ENCODE results near the gene ZNF511. TPM values are rescaled to one million over a fixed set of nuclear protein-coding genes. Genes with fewer than 3 reads are reported as not detected.

The ZNF511 gene
- total and polyA plus RNA-seq, 2 donors: 20.6 to 39.1 TPM

DNA sequence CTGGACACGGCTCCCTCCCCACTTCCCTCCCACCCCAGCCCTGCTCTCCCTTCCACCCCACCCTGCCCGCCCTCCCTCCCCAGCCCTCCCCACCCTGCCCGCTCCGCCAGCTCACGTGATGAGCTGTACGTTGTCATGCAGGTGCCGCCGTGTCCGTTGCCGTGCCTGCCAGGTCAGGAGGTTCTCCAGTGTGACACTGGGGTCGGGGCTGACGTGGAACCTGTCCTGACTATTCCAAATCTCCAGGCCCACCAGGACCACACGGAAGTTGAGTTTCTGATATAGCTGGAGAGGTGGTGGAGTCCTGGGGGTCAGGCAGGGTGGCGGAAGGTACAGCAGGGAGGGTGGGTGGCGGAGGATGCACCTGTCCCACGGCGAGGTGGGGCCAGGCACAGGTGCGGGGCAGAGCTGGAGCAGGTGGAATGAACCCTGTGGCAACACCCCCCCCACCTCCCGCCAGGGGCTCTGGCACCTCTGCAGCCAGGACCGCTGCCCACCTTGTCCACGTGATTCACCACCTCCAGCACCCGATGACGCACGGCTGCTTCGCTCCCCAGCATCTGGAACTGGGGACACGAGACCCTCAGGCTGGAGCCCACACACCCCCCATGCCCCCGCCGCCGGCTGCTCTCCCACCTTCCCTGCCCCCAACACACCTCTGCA is 36.3 kb upstream of the ZNF511 start:
- Histone ChIP-seq H3K36me3 (ENCODE audit: control insufficient read depth in 2 of 2, insufficient read depth in 2 of 2, low read length in 1 of 2) (no peaks in the 10 kb centered on the region), H3K4me1 (ENCODE audit: control insufficient read depth in 2 of 2, insufficient read depth in 2 of 2, low read length in 2 of 2) (peaks cover 16 to 22% of the 10 kb centered on the region in 2 donors), H3K4me3 (ENCODE audit: low read length in 2 of 2) (no peak overlapping the region), H3K27me3 (ENCODE audit: control insufficient read depth in 2 of 2, insufficient read depth in 1 of 2, low read length in 1 of 2) (peaks cover 22 to 32% of the 10 kb centered on the region in 2 donors), H3K27ac (ENCODE audit: low read depth in 1 of 2, low read length in 1 of 2) (no peak overlapping the region), H3K9me3 (ENCODE audit: control insufficient read depth in 2 of 2, insufficient read depth in 1 of 2, low read length in 1 of 2) (peaks cover 0 to 2% of the 10 kb centered on the region in 2 donors)
- no peak for DNase-seq (ENCODE audit: low read depth in 6 of 9, low spot score in 9 of 9)
- WGBS: 93% methylated on average over 29 of the region's 29 CpGs

DNA sequence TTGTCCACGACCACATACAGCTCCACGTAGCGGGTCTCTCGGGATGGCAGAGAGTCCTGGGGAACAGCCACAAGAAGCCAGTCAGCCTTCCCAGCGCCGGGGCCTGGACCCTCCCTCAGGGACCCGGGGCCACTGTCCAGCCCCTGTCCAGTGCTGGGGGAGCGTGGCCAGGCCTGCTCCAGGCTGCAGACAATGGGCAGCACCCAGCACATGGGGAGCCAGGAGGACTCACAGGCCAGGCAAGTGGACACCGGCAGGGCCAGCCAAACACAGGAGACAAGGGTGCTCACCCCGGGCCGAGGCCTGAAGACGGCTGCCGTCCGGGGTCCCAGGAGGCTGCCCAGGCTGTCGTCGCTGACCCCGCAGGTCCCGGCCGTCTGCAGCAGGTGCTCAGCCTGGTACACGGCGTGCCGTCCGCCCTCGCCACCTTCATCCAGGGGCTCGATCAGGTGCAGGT is 35.7 kb upstream of the ZNF511 start:
- Histone ChIP-seq H3K4me3 (ENCODE audit: low read length in 2 of 2) (no peak overlapping the region), H3K27me3 (ENCODE audit: control insufficient read depth in 2 of 2, insufficient read depth in 1 of 2, low read length in 1 of 2) (peaks cover 24 to 37% of the 10 kb centered on the region in 2 donors), H3K9me3 (ENCODE audit: control insufficient read depth in 2 of 2, insufficient read depth in 1 of 2, low read length in 1 of 2) (peaks cover 0 to 2% of the 10 kb centered on the region in 2 donors), H3K36me3 (ENCODE audit: control insufficient read depth in 2 of 2, insufficient read depth in 2 of 2, low read length in 1 of 2) (no peaks in the 10 kb centered on the region), H3K4me1 (ENCODE audit: control insufficient read depth in 2 of 2, insufficient read depth in 2 of 2, low read length in 2 of 2) (peaks cover 16 to 26% of the 10 kb centered on the region in 2 donors), H3K27ac (ENCODE audit: low read depth in 1 of 2, low read length in 1 of 2) (no peak overlapping the region)
- DNase-seq (ENCODE audit: low read depth in 6 of 9, low spot score in 9 of 9): no peak
- 98% methylated on average over 25 of the region's 25 CpGs for WGBS

DNA sequence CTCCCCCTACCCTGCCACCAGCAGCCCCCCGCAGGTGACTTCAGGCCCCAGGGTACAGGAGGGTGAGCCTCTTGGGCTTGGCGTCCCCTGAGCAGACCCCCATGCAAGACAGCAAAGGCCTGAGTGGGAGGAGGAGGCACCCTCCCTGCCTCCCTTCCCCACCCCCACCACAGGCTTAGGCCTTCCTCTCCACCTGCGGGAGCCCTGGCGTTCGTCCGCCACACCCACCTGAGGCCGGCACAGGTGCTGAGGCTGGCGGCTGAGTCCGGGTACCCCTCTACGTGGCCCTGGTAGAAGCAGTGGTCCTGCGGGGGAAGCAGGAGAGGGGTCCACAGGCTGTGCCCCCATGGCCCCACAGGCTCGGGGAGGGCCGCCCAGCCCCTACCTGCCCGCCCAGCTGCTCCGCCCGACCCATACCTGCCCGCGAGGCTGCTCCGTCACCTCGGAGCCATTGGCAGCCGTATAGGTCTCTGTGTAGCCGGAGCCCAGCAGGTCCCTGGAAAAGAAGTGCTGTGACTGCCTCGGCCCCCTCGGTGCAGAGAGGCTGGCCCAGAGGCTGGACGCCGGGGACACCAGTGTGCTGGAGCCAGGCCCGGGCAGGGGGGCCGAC is 35.1 kb upstream of the ZNF511 start:
- Histone ChIP-seq H3K27ac (ENCODE audit: low read depth in 1 of 2, low read length in 1 of 2) (no peak overlapping the region), H3K4me1 (ENCODE audit: control insufficient read depth in 2 of 2, insufficient read depth in 2 of 2, low read length in 2 of 2) (peaks cover 16 to 32% of the 10 kb centered on the region in 2 donors), H3K27me3 (ENCODE audit: control insufficient read depth in 2 of 2, insufficient read depth in 1 of 2, low read length in 1 of 2) (peaks cover 24 to 37% of the 10 kb centered on the region in 2 donors), H3K4me3 (ENCODE audit: low read length in 2 of 2) (no peak overlapping the region), H3K9me3 (ENCODE audit: control insufficient read depth in 2 of 2, insufficient read depth in 1 of 2, low read length in 1 of 2) (peaks cover 0 to 2% of the 10 kb centered on the region in 2 donors), H3K36me3 (ENCODE audit: control insufficient read depth in 2 of 2, insufficient read depth in 2 of 2, low read length in 1 of 2) (no peaks in the 10 kb centered on the region)
- DNase-seq (ENCODE audit: low read depth in 6 of 9, low spot score in 9 of 9): no peak
- WGBS: 96% methylated on average over 28 of the region's 28 CpGs

DNA sequence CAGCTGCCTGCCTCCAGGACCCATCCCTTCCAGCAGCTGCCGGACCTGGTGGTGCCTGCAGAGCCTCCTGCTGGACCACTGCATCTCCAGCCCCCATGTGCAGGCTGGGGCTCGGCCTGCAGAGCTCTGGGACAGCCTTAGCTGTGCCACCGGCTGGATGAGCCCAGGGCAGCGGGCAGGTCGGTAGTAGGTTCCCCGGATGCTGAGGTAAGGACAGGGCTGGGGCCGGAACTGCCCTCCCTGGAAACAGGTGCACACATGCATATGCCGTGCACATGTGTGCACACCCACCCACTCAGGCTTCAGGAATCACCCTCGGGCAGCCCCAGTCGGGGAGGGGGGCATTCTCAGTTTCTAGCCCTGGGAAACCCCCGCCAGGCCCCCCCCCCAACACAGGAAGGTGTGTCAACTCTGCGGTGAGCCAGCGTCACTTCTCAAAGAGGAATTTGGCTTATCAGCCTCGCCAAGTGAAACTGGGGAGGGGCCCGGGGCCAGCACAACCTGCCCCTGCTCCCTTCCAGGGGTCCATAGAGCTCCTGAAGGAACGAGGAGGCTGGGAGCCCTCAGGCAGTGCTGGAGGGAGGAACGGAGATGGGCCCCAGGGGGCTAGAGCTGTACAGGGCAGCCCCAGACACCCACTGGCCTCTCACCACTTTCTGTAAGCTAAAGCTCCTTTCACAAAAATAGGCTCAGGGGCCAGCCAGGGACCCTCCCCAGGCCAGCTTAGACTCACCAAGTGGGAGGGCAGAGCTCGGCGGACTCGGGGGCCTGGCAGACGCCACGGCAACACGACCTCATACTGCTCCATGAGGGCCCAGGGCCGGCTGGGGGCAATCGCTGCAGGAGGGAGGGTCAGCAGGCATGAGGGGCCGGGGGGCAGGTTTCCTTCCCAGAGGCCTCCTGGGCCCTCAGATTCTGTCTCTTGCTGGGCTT is 33.7 kb upstream of the ZNF511 start:
- H3K4me3 ChIP-seq (ENCODE audit: low read length in 2 of 2): peak overlapping the region; percentile 35 to 42
- H3K4me1 ChIP-seq (ENCODE audit: control insufficient read depth in 2 of 2, insufficient read depth in 2 of 2, low read length in 2 of 2): peaks cover 16 to 38% of the 10 kb centered on the region in 2 donors
- peak overlapping the region; percentile 11 to 38 for H3K27ac ChIP-seq (ENCODE audit: low read depth in 1 of 2, low read length in 1 of 2)
- DNase-seq (ENCODE audit: low read depth in 6 of 9, low spot score in 9 of 9): peak in 2 of 9 donors; percentile 31 to 72
- peaks cover 24 to 37% of the 10 kb centered on the region in 2 donors for H3K27me3 ChIP-seq (ENCODE audit: control insufficient read depth in 2 of 2, insufficient read depth in 1 of 2, low read length in 1 of 2)
- WGBS: 5% methylated on average over 26 of the region's 26 CpGs
- H3K9me3 ChIP-seq (ENCODE audit: control insufficient read depth in 2 of 2, insufficient read depth in 1 of 2, low read length in 1 of 2): peaks cover 0 to 2% of the 10 kb centered on the region in 2 donors
- H3K36me3 ChIP-seq (ENCODE audit: control insufficient read depth in 2 of 2, insufficient read depth in 2 of 2, low read length in 1 of 2): peaks cover 7 to 10% of the 10 kb centered on the region in 2 donors

DNA sequence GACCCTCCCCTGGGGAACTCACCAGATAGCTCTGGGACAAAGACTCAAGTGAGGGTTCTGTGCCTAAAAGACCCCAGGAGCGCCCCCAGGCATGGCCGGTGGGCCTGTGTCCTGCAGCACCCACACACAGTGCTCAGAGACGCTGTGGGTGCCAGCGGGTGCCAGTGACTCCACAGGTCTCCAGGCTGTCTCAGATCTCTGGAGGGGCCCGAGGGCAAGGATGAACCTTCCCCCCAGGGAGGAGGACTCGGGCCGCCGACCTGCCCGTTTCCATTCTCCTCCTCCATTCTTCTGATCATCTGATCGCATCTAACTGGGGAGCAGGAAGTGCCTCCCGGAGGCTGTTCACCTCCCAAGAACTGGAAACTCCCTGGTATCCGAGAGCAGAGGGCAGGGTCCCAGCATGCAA is 33.0 kb upstream of the ZNF511 start:
- peak in 1 of 9 donors; percentile 30 for DNase-seq (ENCODE audit: low read depth in 6 of 9, low spot score in 9 of 9)
- Histone ChIP-seq H3K4me1 (ENCODE audit: control insufficient read depth in 2 of 2, insufficient read depth in 2 of 2, low read length in 2 of 2) (peaks cover 16 to 41% of the 10 kb centered on the region in 2 donors), H3K36me3 (ENCODE audit: control insufficient read depth in 2 of 2, insufficient read depth in 2 of 2, low read length in 1 of 2) (peaks cover 9 to 17% of the 10 kb centered on the region in 2 donors), H3K9me3 (ENCODE audit: control insufficient read depth in 2 of 2, insufficient read depth in 1 of 2, low read length in 1 of 2) (peaks cover 0 to 2% of the 10 kb centered on the region in 2 donors), H3K27me3 (ENCODE audit: control insufficient read depth in 2 of 2, insufficient read depth in 1 of 2, low read length in 1 of 2) (peaks cover 24 to 37% of the 10 kb centered on the region in 2 donors), H3K27ac (ENCODE audit: low read depth in 1 of 2, low read length in 1 of 2) (peak overlapping the region in 1 of 2 donors; percentile 11), H3K4me3 (ENCODE audit: low read length in 2 of 2) (peak overlapping the region; percentile 35 to 42)
- 9% methylated on average over 12 of the region's 12 CpGs for WGBS

DNA sequence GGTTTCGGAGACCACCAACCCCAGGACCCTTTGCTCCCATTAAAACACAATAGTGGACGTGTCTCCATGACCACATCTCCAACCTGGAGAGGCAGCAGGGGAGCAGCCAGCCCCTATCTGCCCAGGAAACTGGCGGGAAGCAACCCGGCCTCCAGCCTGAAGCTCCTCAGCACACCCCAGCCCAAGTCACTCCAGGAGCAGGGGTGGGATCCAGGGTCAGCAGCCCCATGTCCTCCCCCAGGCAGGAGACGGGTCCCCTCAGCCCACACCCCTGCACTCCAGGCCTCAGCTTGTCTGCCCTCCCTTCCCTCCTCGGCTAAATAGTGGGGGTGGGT is 32.6 kb upstream of the ZNF511 start:
- WGBS: 10% methylated on average over 6 of the region's 6 CpGs

DNA sequence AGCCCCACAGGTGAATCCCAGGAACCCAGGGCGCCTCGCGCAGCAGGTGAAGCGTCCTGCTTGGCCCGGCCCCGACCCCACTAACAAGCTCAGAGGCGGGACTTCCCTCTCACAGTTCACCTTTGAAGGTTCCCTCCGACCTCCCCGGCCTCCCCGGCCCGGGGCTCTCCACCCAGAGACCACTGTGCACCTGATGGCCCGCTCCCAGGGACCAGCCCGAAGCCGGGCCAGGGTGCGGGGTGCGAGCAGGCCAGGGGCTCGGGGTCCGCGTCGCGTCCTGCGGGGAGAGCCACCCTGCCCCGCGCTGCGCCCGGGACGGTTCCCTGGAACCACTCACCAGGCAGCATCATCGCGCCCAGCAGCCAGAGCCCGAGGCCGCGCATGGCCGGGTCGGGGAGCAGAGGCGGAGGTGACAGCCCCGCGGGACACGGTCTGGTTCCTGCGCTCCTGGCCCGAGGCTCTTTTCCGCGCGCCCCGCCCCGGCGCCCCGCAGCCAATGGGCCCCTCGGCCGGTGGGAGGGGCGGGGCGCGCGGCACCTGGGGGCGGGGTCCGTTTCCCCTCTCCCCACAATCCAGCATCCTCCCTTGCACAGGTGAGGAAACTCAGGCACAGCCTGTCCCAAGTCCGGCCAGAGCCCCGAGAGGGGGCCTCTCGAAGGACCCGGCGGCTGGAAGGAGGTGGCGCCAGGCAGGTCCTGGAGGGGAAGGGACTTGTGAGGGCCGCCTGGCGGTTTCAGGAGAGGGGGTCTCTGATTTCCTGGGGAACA is 32.1 kb upstream of the ZNF511 start, which contains the start of gene ADAM8:
TSS of gene ADAM8 (minus strand) at position 434 of the 767 bp plus-strand sequence. CDS start at position 383, 51 bp downstream.
- Histone ChIP-seq H3K27me3 (ENCODE audit: control insufficient read depth in 2 of 2, insufficient read depth in 1 of 2, low read length in 1 of 2) (peaks cover 24 to 37% of the 10 kb centered on the region in 2 donors), H3K36me3 (ENCODE audit: control insufficient read depth in 2 of 2, insufficient read depth in 2 of 2, low read length in 1 of 2) (peaks cover 14 to 26% of the 10 kb centered on the region in 2 donors), H3K4me1 (ENCODE audit: control insufficient read depth in 2 of 2, insufficient read depth in 2 of 2, low read length in 2 of 2) (peaks cover 16 to 41% of the 10 kb centered on the region in 2 donors), H3K4me3 (ENCODE audit: low read length in 2 of 2) (peak within 1 kb of the TSS; percentile 35 to 42), H3K9me3 (ENCODE audit: control insufficient read depth in 2 of 2, insufficient read depth in 1 of 2, low read length in 1 of 2) (peaks cover 0 to 2% of the 10 kb centered on the region in 2 donors), H3K27ac (ENCODE audit: low read depth in 1 of 2, low read length in 1 of 2) (no peak within 1 kb of the TSS)
- 11% methylated on average over 63 of the region's 63 CpGs for WGBS
- peak in 2 of 9 donors; percentile 16 to 45 for DNase-seq (ENCODE audit: low read depth in 6 of 9, low spot score in 9 of 9)

More for the DNA sequence above, 32.6 kb upstream of the ZNF511 start:
- Histone ChIP-seq H3K27me3 (ENCODE audit: control insufficient read depth in 2 of 2, insufficient read depth in 1 of 2, low read length in 1 of 2) (peaks cover 24 to 37% of the 10 kb centered on the region in 2 donors), H3K36me3 (ENCODE audit: control insufficient read depth in 2 of 2, insufficient read depth in 2 of 2, low read length in 1 of 2) (peaks cover 9 to 21% of the 10 kb centered on the region in 2 donors), H3K4me1 (ENCODE audit: control insufficient read depth in 2 of 2, insufficient read depth in 2 of 2, low read length in 2 of 2) (peaks cover 16 to 41% of the 10 kb centered on the region in 2 donors), H3K4me3 (ENCODE audit: low read length in 2 of 2) (peak overlapping the region; percentile 35 to 42), H3K9me3 (ENCODE audit: control insufficient read depth in 2 of 2, insufficient read depth in 1 of 2, low read length in 1 of 2) (peaks cover 0 to 2% of the 10 kb centered on the region in 2 donors), H3K27ac (ENCODE audit: low read depth in 1 of 2, low read length in 1 of 2) (no peak overlapping the region)
- no peak for DNase-seq (ENCODE audit: low read depth in 6 of 9, low spot score in 9 of 9)

DNA sequence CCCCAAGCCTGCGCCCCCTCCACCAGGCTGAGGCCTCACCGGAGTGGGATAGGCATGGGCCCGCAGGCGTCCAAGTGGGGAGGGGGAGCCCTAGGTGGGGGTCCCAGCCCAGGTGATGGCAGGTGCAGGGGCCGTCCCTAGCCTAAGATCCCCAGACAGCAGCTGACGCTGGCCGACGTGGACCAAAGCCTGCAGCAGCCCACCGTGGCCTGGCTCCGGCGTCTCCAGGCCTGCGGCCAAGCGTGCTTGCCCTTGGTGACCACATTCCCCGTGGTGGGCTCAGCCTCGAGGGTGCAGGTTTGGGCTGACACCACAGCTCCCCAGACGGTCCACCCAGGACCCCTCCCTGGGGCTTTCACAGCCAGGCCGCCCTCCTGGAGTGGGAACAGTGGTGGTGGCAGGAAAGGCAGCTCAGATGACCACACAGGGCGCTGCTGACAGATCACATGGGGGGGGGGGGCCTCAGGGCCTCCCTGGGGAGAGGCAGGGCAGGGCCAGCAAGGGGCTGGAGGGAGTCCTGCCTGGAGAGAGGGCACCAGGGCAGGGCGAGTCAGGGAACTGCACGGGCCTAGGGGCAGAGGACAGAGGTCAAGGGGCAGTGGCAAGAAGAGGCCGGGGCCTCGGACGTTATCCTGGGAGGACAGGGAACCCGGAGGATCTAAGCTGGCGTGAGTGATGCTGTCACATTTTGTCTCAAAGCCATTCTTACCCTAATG is 31.3 kb upstream of the ZNF511 start:
- no peak overlapping the region for H3K4me3 ChIP-seq (ENCODE audit: low read length in 2 of 2)
- peaks cover 0 to 2% of the 10 kb centered on the region in 2 donors for H3K9me3 ChIP-seq (ENCODE audit: control insufficient read depth in 2 of 2, insufficient read depth in 1 of 2, low read length in 1 of 2)
- peak overlapping the region in 1 of 2 donors; percentile 36 for H3K27ac ChIP-seq (ENCODE audit: low read depth in 1 of 2, low read length in 1 of 2)
- H3K36me3 ChIP-seq (ENCODE audit: control insufficient read depth in 2 of 2, insufficient read depth in 2 of 2, low read length in 1 of 2): peaks cover 22 to 35% of the 10 kb centered on the region in 2 donors
- peaks cover 24 to 37% of the 10 kb centered on the region in 2 donors for H3K27me3 ChIP-seq (ENCODE audit: control insufficient read depth in 2 of 2, insufficient read depth in 1 of 2, low read length in 1 of 2)
- peaks cover 16 to 41% of the 10 kb centered on the region in 2 donors for H3K4me1 ChIP-seq (ENCODE audit: control insufficient read depth in 2 of 2, insufficient read depth in 2 of 2, low read length in 2 of 2)
- DNase-seq (ENCODE audit: low read depth in 6 of 9, low spot score in 9 of 9): no peak
- 88% methylated on average over 25 of the region's 25 CpGs for WGBS

All from thymus (tissue), 11 donors.